ENCODE data around the gene FLRT1. TPM values are rescaled to one million over a fixed set of nuclear protein-coding genes. Genes with fewer than 3 reads are reported as not detected.

Gene FLRT1
- total RNA-seq, 3 donors from 2014 or later: not detected

DNA sequence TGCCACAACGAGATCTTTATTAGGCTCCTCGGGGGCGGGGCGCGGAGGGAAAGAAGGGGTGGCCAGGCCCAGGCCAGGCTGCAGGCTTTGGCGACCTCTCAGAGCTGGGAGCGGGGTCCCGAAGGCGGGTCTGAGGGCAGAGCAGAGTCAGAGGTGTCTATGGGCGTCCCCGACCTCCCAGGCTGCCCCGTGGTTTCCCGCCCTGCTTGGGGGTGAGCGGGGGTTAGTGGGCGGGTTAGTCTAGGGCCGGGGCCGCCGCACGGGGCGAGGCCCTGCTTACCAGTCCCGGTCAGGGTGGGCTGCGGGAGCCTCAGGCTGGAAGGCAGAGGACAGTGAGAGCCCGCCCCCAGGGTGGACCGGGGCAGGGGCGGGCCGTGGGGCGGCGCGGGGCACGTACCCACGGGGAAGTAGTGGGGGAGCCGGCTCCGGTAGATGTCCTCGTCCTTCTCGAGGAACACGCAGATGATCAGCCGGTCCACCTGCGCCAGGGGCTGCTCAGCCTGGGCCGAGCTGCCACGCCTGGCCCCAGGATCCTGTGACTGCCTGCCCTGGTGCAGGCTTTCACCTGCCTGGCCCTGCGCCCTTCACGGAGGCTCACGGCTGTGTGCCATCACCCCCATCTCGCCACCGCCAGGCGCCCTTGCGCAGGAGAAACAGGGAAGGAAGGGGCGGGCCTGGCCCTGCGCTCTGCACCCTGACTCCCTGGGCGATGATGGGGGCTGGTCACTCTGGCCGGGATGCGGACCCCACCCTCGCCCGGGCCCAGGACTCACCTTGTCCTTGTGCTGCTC lies 37.0 kb upstream of the FLRT1 start:
- Histone ChIP-seq H3K4me3 (peak overlapping the region; percentile 27 to 67 (median 45)), H3K27me3 (no peaks in the 10 kb centered on the region), H3K4me1 (peaks cover 15 to 17% of the 10 kb centered on the region in 2 donors), H3K27ac (peak overlapping the region in 1 of 2 donors; percentile 12), H3K9me3 (no peaks in the 10 kb centered on the region), H3K36me3 (no peaks in the 10 kb centered on the region)
- intact Hi-C loops (cut with DNase I; ENCODE audit: low total_unique reads): loop anchor here (5.0 kb wide), 1 partner anchor 149 kb away; no protein-coding TSS in a partner anchor
- TF ChIP-seq POLR2A (IDR thresholded peaks at IDR 0.05): no peak
- no peak for TF ChIP-seq POLR2AphosphoS5 (IDR thresholded peaks at IDR 0.05)
- TF ChIP-seq, protein P1, sequence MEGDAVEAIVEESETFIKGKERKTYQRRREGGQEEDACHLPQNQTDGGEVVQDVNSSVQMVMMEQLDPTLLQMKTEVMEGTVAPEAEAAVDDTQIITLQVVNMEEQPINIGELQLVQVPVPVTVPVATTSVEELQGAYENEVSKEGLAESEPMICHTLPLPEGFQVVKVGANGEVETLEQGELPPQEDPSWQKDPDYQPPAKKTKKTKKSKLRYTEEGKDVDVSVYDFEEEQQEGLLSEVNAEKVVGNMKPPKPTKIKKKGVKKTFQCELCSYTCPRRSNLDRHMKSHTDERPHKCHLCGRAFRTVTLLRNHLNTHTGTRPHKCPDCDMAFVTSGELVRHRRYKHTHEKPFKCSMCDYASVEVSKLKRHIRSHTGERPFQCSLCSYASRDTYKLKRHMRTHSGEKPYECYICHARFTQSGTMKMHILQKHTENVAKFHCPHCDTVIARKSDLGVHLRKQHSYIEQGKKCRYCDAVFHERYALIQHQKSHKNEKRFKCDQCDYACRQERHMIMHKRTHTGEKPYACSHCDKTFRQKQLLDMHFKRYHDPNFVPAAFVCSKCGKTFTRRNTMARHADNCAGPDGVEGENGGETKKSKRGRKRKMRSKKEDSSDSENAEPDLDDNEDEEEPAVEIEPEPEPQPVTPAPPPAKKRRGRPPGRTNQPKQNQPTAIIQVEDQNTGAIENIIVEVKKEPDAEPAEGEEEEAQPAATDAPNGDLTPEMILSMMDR (IDR thresholded peaks at IDR 0.05): no peak
- no peak for DNase-seq (ENCODE audit: low spot score in 2 of 2)

DNA sequence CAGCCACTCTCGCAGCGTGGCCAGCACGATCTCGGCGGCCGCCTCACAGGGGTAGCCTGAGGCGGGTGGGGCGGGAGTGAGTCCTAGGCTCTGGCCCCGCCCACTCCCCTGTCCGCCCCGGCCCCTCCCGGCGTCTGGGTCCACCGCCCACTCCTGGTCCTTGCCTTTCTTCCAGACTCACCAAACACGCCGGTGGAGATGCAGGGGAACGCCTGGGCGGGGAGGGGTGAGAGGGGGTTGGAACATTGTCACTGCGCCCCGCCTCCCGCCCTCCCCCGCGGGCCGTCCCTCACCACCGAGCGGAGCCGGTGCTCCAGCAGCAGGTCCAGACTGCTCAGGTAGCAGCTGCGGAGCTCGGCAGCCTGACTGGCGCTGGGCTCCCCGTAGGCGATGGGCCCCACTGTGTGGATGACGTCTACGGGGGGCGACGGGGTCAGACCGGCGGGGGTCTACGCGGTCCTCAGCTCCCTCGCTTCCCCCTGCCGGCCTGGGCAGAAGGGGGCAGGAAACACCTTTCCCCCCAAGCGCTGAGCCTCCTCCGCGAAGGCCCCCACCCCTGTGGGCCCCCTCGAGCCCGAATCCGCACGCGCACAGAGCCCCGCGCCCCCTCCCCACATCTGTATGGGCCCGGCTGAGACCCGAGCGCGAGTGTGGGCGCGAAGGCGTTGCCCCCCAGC lies 36.2 kb upstream of the FLRT1 start:
- Histone ChIP-seq H3K9me3 (no peaks in the 10 kb centered on the region), H3K4me3 (peak overlapping the region; percentile 27 to 67 (median 45)), H3K27me3 (no peaks in the 10 kb centered on the region), H3K27ac (peak overlapping the region in 1 of 2 donors; percentile 12), H3K4me1 (peaks cover 15 to 17% of the 10 kb centered on the region in 2 donors), H3K36me3 (no peaks in the 10 kb centered on the region)
- DNase-seq (ENCODE audit: low spot score in 2 of 2): peak; percentile 80 to 83
- TF ChIP-seq, protein P1 (IDR thresholded peaks at IDR 0.05): no peak
- TF ChIP-seq POLR2A (IDR thresholded peaks at IDR 0.05) (no peak), POLR2AphosphoS5 (IDR thresholded peaks at IDR 0.05) (no peak)
- intact Hi-C loops (cut with DNase I; ENCODE audit: low total_unique reads): loop anchor here (5.0 kb wide), 1 partner anchor 148 kb away; no protein-coding TSS in a partner anchor

DNA sequence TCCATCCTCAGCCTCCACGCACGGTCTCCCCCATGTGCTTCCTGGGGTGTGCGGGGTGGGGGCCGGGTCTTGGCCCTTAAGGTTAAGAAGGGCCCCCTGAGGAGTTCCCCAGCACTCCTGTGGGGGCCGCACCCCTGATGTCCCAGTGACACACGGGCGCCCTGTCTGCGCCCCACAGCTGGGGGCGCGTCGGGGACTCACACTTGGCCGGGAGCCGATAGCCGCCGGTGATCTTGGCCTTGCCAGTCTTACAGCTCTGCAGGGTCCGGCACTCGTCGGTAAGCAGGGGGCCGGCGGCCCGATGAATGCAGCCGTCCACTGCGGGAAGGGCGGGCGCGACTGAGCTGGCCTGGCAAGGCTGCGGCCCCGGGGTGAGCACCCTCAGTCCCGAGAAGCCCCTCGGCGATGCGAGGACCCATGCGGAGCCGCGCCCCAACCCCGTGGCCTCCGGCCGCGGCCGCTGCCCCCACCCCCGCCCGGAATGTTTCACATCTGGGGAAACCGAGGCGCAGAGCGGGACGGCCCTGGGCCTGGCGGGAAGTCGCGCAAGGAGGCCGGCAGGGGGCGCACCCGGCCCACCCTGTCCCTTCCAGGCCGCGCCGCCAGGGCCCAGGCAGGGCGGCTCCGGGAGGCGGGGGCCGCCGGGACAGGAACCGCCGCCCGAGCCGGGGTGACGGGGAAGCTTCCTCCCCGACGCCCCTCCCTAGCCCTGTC lies 35.5 kb upstream of the FLRT1 start:
- TF ChIP-seq, protein P1 (IDR thresholded peaks at IDR 0.05): peak; percentile 37 to 91 (median 49)
- TF ChIP-seq POLR2A (IDR thresholded peaks at IDR 0.05) (no peak), POLR2AphosphoS5 (IDR thresholded peaks at IDR 0.05) (no peak)
- no peaks in the 10 kb centered on the region for H3K27me3 ChIP-seq
- H3K36me3 ChIP-seq: no peaks in the 10 kb centered on the region
- no peak overlapping the region for H3K27ac ChIP-seq
- intact Hi-C loops (cut with DNase I; ENCODE audit: low total_unique reads): no loop called here
- DNase-seq (ENCODE audit: low spot score in 2 of 2): peak; percentile 44 to 65
- H3K4me1 ChIP-seq: peaks cover 15 to 17% of the 10 kb centered on the region in 2 donors
- no peaks in the 10 kb centered on the region for H3K9me3 ChIP-seq
- H3K4me3 ChIP-seq: peak overlapping the region; percentile 27 to 67 (median 45)

DNA sequence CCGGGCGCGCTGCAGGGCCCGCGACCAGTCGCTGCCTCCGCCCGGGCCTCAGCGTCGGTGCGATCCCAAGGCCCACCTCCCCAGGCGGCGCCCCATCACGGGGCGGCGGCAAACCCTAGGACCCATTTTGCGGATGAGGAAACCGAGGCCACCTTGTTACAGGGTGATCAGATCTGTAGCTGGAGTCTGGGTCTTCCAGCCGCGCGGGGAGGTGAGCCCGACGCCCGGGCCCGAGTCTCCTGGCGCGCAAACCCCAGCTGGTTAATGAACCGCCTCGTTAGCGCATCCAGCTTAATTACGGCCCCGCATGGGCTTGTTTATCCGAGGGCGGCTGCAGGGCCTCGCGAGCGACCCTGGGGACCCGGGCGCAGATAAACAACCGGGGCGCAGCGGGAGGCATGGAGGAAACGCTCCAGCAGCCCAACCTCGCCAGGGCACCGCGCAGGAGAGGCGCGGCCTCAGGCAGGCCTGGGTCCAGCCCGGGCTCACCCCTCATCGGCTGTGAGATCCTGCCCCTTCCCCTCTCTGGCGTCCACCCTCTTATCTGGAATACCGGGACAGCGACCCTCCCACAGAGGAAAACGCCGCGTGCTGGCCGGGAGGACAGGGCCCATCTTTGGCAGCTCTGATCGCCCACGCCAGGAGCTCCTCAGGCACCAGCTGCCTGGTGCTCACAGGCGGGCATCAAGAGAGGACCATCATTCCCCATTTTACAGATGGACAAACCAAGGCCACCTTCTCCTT lies 34.8 kb upstream of the FLRT1 start:
- Histone ChIP-seq H3K36me3 (no peaks in the 10 kb centered on the region), H3K27ac (no peak overlapping the region), H3K9me3 (no peaks in the 10 kb centered on the region), H3K27me3 (no peaks in the 10 kb centered on the region), H3K4me3 (peak overlapping the region; percentile 27 to 67 (median 45)), H3K4me1 (peaks cover 15 to 17% of the 10 kb centered on the region in 2 donors)
- TF ChIP-seq, protein P1 (IDR thresholded peaks at IDR 0.05): no peak
- TF ChIP-seq POLR2A (IDR thresholded peaks at IDR 0.05) (no peak), POLR2AphosphoS5 (IDR thresholded peaks at IDR 0.05) (no peak)
- DNase-seq (ENCODE audit: low spot score in 2 of 2): no peak
- intact Hi-C loops (cut with DNase I; ENCODE audit: low total_unique reads): no loop called here
